ENCODE measurements around the gene PCDHGA8. TPM values are rescaled to one million over a fixed set of nuclear protein-coding genes. Genes with fewer than 3 reads are reported as not detected.

The PCDHGA8 gene
- total RNA-seq, 1 donor from 2014 or later = 8.5 TPM

GRCh38 chr5:141437221-141437620 lies 44.8 kb downstream of the PCDHGA8 start:
- H3K9me3 ChIP-seq (replicated peaks) = peaks cover 95% of the 10 kb centered on the region
- peaks cover 24% of the 10 kb centered on the region for H3K36me3 ChIP-seq
- TF ChIP-seq CTCF (IDR thresholded peaks at IDR 0.05; ENCODE audit: borderline replicate concordance) = no peak
- no peak for DNase-seq
- H3K4me1 ChIP-seq = peaks cover 17% of the 10 kb centered on the region
- no peak overlapping the region for H3K4me3 ChIP-seq
- intact Hi-C loops (cut with micrococcal nuclease) = loop anchor here (10.0 kb wide), 1 partner anchor 88 kb away; no protein-coding TSS in a partner anchor
- no peak overlapping the region for H3K27ac ChIP-seq (replicated peaks)
- no peaks in the 10 kb centered on the region for H3K27me3 ChIP-seq (ENCODE audit: low read depth)

- Histone ChIP-seq H3K4me1 (peaks cover 21% of the 10 kb centered on the region), H3K9me3 (replicated peaks) (peaks cover 92% of the 10 kb centered on the region), H3K27me3 (ENCODE audit: low read depth) (no peaks in the 10 kb centered on the region), H3K4me3 (no peak overlapping the region), H3K27ac (replicated peaks) (no peak overlapping the region), H3K36me3 (peaks cover 18% of the 10 kb centered on the region)
- no peak for DNase-seq
- intact Hi-C loops (cut with micrococcal nuclease) = loop anchor here (10.0 kb wide), 1 partner anchor 85 kb away; no protein-coding TSS in a partner anchor
- no peak for TF ChIP-seq CTCF (IDR thresholded peaks at IDR 0.05; ENCODE audit: borderline replicate concordance)
Observed at GRCh38 chr5:141439411-141440141, 47.1 kb downstream of the PCDHGA8 start.

GRCh38 chr5:141440341-141440740 lies 47.9 kb downstream of the PCDHGA8 start:
- no peak overlapping the region for H3K27ac ChIP-seq (replicated peaks)
- no peak overlapping the region for H3K4me3 ChIP-seq
- peaks cover 92% of the 10 kb centered on the region for H3K9me3 ChIP-seq (replicated peaks)
- DNase-seq = no peak
- peaks cover 23% of the 10 kb centered on the region for H3K4me1 ChIP-seq
- no peaks in the 10 kb centered on the region for H3K27me3 ChIP-seq (ENCODE audit: low read depth)
- intact Hi-C loops (cut with micrococcal nuclease) = no loop called here
- no peak for TF ChIP-seq CTCF (IDR thresholded peaks at IDR 0.05; ENCODE audit: borderline replicate concordance)
- H3K36me3 ChIP-seq = peaks cover 18% of the 10 kb centered on the region

GRCh38 chr5:141441571-141442170 lies 49.2 kb downstream of the PCDHGA8 start:
- H3K36me3 ChIP-seq = peaks cover 19% of the 10 kb centered on the region
- DNase-seq = peak; percentile 58
- TF ChIP-seq CTCF (IDR thresholded peaks at IDR 0.05; ENCODE audit: borderline replicate concordance) = no peak
- H3K4me1 ChIP-seq = peaks cover 35% of the 10 kb centered on the region
- intact Hi-C loops (cut with micrococcal nuclease) = no loop called here
- no peaks in the 10 kb centered on the region for H3K27me3 ChIP-seq (ENCODE audit: low read depth)
- H3K27ac ChIP-seq (replicated peaks) = no peak overlapping the region
- peak overlapping the region; percentile 17 for H3K4me3 ChIP-seq
- peaks cover 83% of the 10 kb centered on the region for H3K9me3 ChIP-seq (replicated peaks)

Other genes with a start within 250 kb of the PCDHGA8 start
- 0.14 TPM for gene PCDHB6, start 242.6 kb upstream of the PCDHGA8 start, total RNA-seq
- 0.55 TPM for gene PCDHB7, start 220.0 kb upstream of the PCDHGA8 start, total RNA-seq
- gene PCDHB8, start 214.8 kb upstream of the PCDHGA8 start, total RNA-seq = 2.1 TPM
- 1.4 TPM for gene PCDHB16, start 210.2 kb upstream of the PCDHGA8 start, total RNA-seq
- gene PCDHB9, start 205.5 kb upstream of the PCDHGA8 start, total RNA-seq = 1.2 TPM
- gene PCDHB10, start 200.3 kb upstream of the PCDHGA8 start, total RNA-seq = 0.63 TPM
- 0.77 TPM for gene PCDHB11, start 193.0 kb upstream of the PCDHGA8 start, total RNA-seq
- 0.69 TPM for gene PCDHB12, start 183.9 kb upstream of the PCDHGA8 start, total RNA-seq
- gene PCDHB13, start 178.7 kb upstream of the PCDHGA8 start, total RNA-seq = 2.5 TPM
- 1.9 TPM for gene PCDHB14, start 169.3 kb upstream of the PCDHGA8 start, total RNA-seq
- 2.8 TPM for gene PCDHB15, start 147.2 kb upstream of the PCDHGA8 start, total RNA-seq
- not detected for gene SLC25A2, start 88.6 kb upstream of the PCDHGA8 start, total RNA-seq
- 108 TPM for gene TAF7, start 71.8 kb upstream of the PCDHGA8 start, total RNA-seq
- gene PCDHGA1, start 62.1 kb upstream of the PCDHGA8 start, total RNA-seq = 3.1 TPM
- 7.8 TPM for gene PCDHGA2, start 53.9 kb upstream of the PCDHGA8 start, total RNA-seq
- gene PCDHGA3, start 48.8 kb upstream of the PCDHGA8 start, total RNA-seq = 12.2 TPM
- 5.7 TPM for gene PCDHGB1, start 42.5 kb upstream of the PCDHGA8 start, total RNA-seq
- 7.3 TPM for gene PCDHGA4, start 37.6 kb upstream of the PCDHGA8 start, total RNA-seq
- 8.8 TPM for gene PCDHGB2, start 32.6 kb upstream of the PCDHGA8 start, total RNA-seq
- 4.9 TPM for gene PCDHGA5, start 28.5 kb upstream of the PCDHGA8 start, total RNA-seq
- gene PCDHGB3, start 22.4 kb upstream of the PCDHGA8 start, total RNA-seq = 6.3 TPM
- 5.6 TPM for gene PCDHGA6, start 18.7 kb upstream of the PCDHGA8 start, total RNA-seq
- 5.8 TPM for gene PCDHGA7, start 9.9 kb upstream of the PCDHGA8 start, total RNA-seq
- gene PCDHGB4, start 4.9 kb upstream of the PCDHGA8 start, total RNA-seq = 4.2 TPM
- 6.0 TPM for gene PCDHGB5, start 5.3 kb downstream of the PCDHGA8 start, total RNA-seq
- 3.9 TPM for gene PCDHGA9, start 10.1 kb downstream of the PCDHGA8 start, total RNA-seq
- gene PCDHGB6, start 15.4 kb downstream of the PCDHGA8 start, total RNA-seq = 5.0 TPM
- gene PCDHGA10, start 20.4 kb downstream of the PCDHGA8 start, total RNA-seq = 5.0 TPM
- gene PCDHGB7, start 25.0 kb downstream of the PCDHGA8 start, total RNA-seq = 7.9 TPM
- gene PCDHGA11, start 28.4 kb downstream of the PCDHGA8 start, total RNA-seq = 3.8 TPM
- gene PCDHGA12, start 37.9 kb downstream of the PCDHGA8 start, total RNA-seq = 4.8 TPM
- 15.6 TPM for gene PCDHGC3, start 83.3 kb downstream of the PCDHGA8 start, total RNA-seq
- gene PCDHGC4, start 92.4 kb downstream of the PCDHGA8 start, total RNA-seq = 1.8 TPM
- gene PCDHGC5, start 96.4 kb downstream of the PCDHGA8 start, total RNA-seq = 2.9 TPM
- 53.1 TPM for gene DIAPH1, start 226.4 kb downstream of the PCDHGA8 start, total RNA-seq
- gene HDAC3, start 244.2 kb downstream of the PCDHGA8 start, total RNA-seq = 27.4 TPM
- 1.0 TPM for gene RELL2, start 244.4 kb downstream of the PCDHGA8 start, total RNA-seq

Measured in left ventricle myocardium inferior (tissue), 1 donor.